HG03565 (cell line): Measurements from ENCODE around the gene PRKAB1.

Experiments
- ATAC-seq: cut with Tn5 transposase; IDR thresholded peaks from one replicate; pipeline ENCODE4 v1.9.1; 2021; ENCODE audit warnings: mild to moderate bottlenecking, moderate library complexity; ENCODE audit not compliant: unreplicated experiment

PRKAB1 gene

GRCh38 chr12:119661882-119662281 lies 6.1 kb upstream of the PRKAB1 start:
- ATAC-seq = no peak

GRCh38 chr12:119664642-119665041 lies 3.3 kb upstream of the PRKAB1 start:
- no peak for ATAC-seq

GRCh38 chr12:119665164-119665929 lies 2.6 kb upstream of the PRKAB1 start:
- no peak for ATAC-seq

- ATAC-seq = no peak
These were observed 1.6 kb upstream of the PRKAB1 start for GRCh38 chr12:119666226-119666795.

GRCh38 chr12:119666900-119667576 lies 895 bp upstream of the PRKAB1 start:
- no peak for ATAC-seq

- no peak for ATAC-seq
These were observed 450 bp downstream of the PRKAB1 start for GRCh38 chr12:119668324-119668841.

GRCh38 chr12:119669744-119670472 lies 2.0 kb downstream of the PRKAB1 start:
- ATAC-seq = no peak

- no peak for ATAC-seq
These were observed 3.1 kb downstream of the PRKAB1 start for GRCh38 chr12:119671070-119671469.

- ATAC-seq = no peak
These were observed 4.3 kb downstream of the PRKAB1 start for GRCh38 chr12:119672194-119672593.

- no peak for ATAC-seq
These were observed 5.7 kb downstream of the PRKAB1 start for GRCh38 chr12:119673634-119674033.

- ATAC-seq = no peak
These were observed 6.6 kb downstream of the PRKAB1 start for GRCh38 chr12:119674560-119674959.

GRCh38 chr12:119676022-119676421 lies 8.1 kb downstream of the PRKAB1 start:
- ATAC-seq = no peak

- no peak for ATAC-seq
These were observed 8.6 kb downstream of the PRKAB1 start for GRCh38 chr12:119676573-119676972.

- no peak for ATAC-seq
These were observed 10.5 kb downstream of the PRKAB1 start for GRCh38 chr12:119678459-119678858.

- ATAC-seq = no peak
These were observed 11.1 kb downstream of the PRKAB1 start for GRCh38 chr12:119679081-119679480.

- no peak for ATAC-seq
These were observed 11.6 kb downstream of the PRKAB1 start for GRCh38 chr12:119679490-119679889.

GRCh38 chr12:119681111-119681510 lies 13.2 kb downstream of the PRKAB1 start:
- ATAC-seq = no peak

- peak; percentile 47 for ATAC-seq
These were observed 14.1 kb downstream of the PRKAB1 start for GRCh38 chr12:119681728-119682638.

GRCh38 chr12:119682639-119683252 lies 14.8 kb downstream of the PRKAB1 start:
- ATAC-seq = no peak

- no peak for ATAC-seq
These were observed 15.5 kb downstream of the PRKAB1 start for GRCh38 chr12:119683413-119683812.
